ENCODE results near the gene CCDC177. TPM values are rescaled to one million over a fixed set of nuclear protein-coding genes. Genes with fewer than 3 reads are reported as not detected.

The CCDC177 gene
- under 0.01 and 0.16 TPM in 2 replicates for total RNA-seq

GRCh38 chr14:69574263-69574953, at the start of gene CCDC177:
CCDC177 (minus strand) TSS chr14:69574871; CDS start chr14:69573622, 1,249 bp downstream.

GRCh38 chr14:69611172-69612013, 36.7 kb upstream of the CCDC177 start, which contains the start of gene SUSD6:
SUSD6 (plus strand) TSS chr14:69611596; CDS start chr14:69658593, 46,997 bp downstream.

Other genes with a start within 250 kb of the CCDC177 start
- gene ERH, start 176.6 kb downstream of the CCDC177 start, total RNA-seq, result 103 and 149 TPM in 2 replicates
- gene SLC39A9, start 176.2 kb downstream of the CCDC177 start, total RNA-seq, result 76.2 and 77.0 TPM in 2 replicates
- gene PLEKHD1, start 90.1 kb downstream of the CCDC177 start, total RNA-seq, result 0.08 TPM in 1 of 2 replicates, not detected in the other
- 11.9 and 23.1 TPM in 2 replicates for gene SUSD6, start 36.7 kb upstream of the CCDC177 start, total RNA-seq
- 78.4 and 153 TPM in 2 replicates for gene SRSF5, start 192.3 kb upstream of the CCDC177 start, total RNA-seq
- gene SLC10A1, start 222.4 kb upstream of the CCDC177 start, total RNA-seq, result not detected in 2 replicates

All from epithelial cell of alveolus of lung (primary cell).